HEK293 (cell line): ENCODE measurements around the gene NOS1AP.

Source experiments
- CTCF ChIP-seq: fragments of 450-650 bp; formaldehyde crosslinking; IDR thresholded peaks from 2 replicates; pipeline ENCODE4 v1.5.1; 2016; ENCODE audit warnings: missing biosample characterization, missing genetic modification characterization
- EGR2 ChIP-seq: fragments of 450-650 bp; formaldehyde crosslinking; IDR thresholded peaks from 2 replicates; pipeline ENCODE4 v1.5.1; 2016; ENCODE audit warnings: low read depth, missing biosample characterization, missing genetic modification characterization
- ZBTB26 ChIP-seq: fragments of 450-650 bp; formaldehyde crosslinking; optimal IDR thresholded peaks from 2 replicates; pipeline ENCODE3; 2016; ENCODE audit warnings: missing biosample characterization, mild to moderate bottlenecking, missing genetic modification characterization
- ZNF155 ChIP-seq: fragments of 450-650 bp; formaldehyde crosslinking; IDR thresholded peaks from 2 replicates; pipeline ENCODE4 v1.5.1; 2016; ENCODE audit warnings: missing biosample characterization, missing genetic modification characterization
- ZNF274 ChIP-seq, 2 experiments: fragments of 200-500 bp in 1 of 2; fragments of 450-650 bp in 1 of 2; sonication (Bioruptor generic) in 1 of 2; formaldehyde crosslinking in 1 of 2; IDR thresholded peaks; 2 replicates each; pipeline versions ENCODE4 v1.5.1 to v1.6.1; 2014 to 2016; ENCODE audit warnings: borderline replicate concordance in 1 of 2, inconsistent platforms in 1 of 2, low read length in 1 of 2, missing biosample characterization in 1 of 2, missing genetic modification characterization in 1 of 2
- ZNF449 ChIP-seq: fragments of 450-650 bp; formaldehyde crosslinking; IDR thresholded peaks from 2 replicates; pipeline ENCODE4 v1.5.1; 2017; ENCODE audit warnings: missing biosample characterization, mild to moderate bottlenecking, missing genetic modification characterization, moderate library complexity
- ZNF510 ChIP-seq: fragments of 450-650 bp; formaldehyde crosslinking; IDR thresholded peaks from 2 replicates; pipeline ENCODE4 v1.5.1; 2018; ENCODE audit warnings: mild to moderate bottlenecking, missing genetic modification characterization, missing biosample characterization; ENCODE audit not compliant: insufficient replicate concordance
- ZNF621 ChIP-seq: fragments of 450-650 bp; formaldehyde crosslinking; IDR thresholded peaks from 2 replicates; pipeline ENCODE4 v1.5.1; 2017; ENCODE audit warnings: missing biosample characterization, missing genetic modification characterization

GRCh38 chr1:162381941-162382750 lies 312.7 kb downstream of the NOS1AP start:
- TF ChIP-seq EGR2 (tag by site-specific recombination) (no peak), ZNF510 (tag by site-specific recombination) (no peak), ZNF274 (IDR thresholded peaks at IDR 0.05; ENCODE audit: low read length) (no peak), ZNF274 (tag by site-specific recombination; IDR thresholded peaks at IDR 0.05; ENCODE audit: borderline replicate concordance) (no peak), ZNF449 (tag by site-specific recombination) (no peak), CTCF (tag by site-specific recombination) (no peak), ZNF155 (tag by site-specific recombination) (no peak), ZNF621 (tag by site-specific recombination) (no peak), ZBTB26 (tag by site-specific recombination) (no peak)
